Ureter (tissue), 1 donor: ENCODE results near the gene KLKB1. TPM values are rescaled to one million over a fixed set of nuclear protein-coding genes. Genes with fewer than 3 reads are reported as not detected.

ENCODE experiments used
- total RNA-seq: library from RNA; stranded (reverse); gene quantifications from one replicate; pipeline ENCODE4 v1.2.4, GENCODE V29; 2023
- donor health status: DM: yes; HTN: yes; CAD: no.

The KLKB1 gene
- total RNA-seq, 1 donor from 2014 or later, result 1.2 TPM

Other genes starting within 250 kb of the KLKB1 start
- 28.6 TPM for gene TLR3, start 158.4 kb upstream of the KLKB1 start, total RNA-seq
- 40.5 TPM for gene FAM149A, start 122.8 kb upstream of the KLKB1 start, total RNA-seq
- 47.3 TPM for gene CYP4V2, start 35.9 kb upstream of the KLKB1 start, total RNA-seq
- not detected for gene F11, start 38.7 kb downstream of the KLKB1 start, total RNA-seq